ENCODE measurements around the gene TMEM41A. TPM values are rescaled to one million over a fixed set of nuclear protein-coding genes. Genes with fewer than 3 reads are reported as not detected.

TMEM41A gene
- polyA plus RNA-seq, 1 donor from 2014 or later, result 12.9 TPM

DNA sequence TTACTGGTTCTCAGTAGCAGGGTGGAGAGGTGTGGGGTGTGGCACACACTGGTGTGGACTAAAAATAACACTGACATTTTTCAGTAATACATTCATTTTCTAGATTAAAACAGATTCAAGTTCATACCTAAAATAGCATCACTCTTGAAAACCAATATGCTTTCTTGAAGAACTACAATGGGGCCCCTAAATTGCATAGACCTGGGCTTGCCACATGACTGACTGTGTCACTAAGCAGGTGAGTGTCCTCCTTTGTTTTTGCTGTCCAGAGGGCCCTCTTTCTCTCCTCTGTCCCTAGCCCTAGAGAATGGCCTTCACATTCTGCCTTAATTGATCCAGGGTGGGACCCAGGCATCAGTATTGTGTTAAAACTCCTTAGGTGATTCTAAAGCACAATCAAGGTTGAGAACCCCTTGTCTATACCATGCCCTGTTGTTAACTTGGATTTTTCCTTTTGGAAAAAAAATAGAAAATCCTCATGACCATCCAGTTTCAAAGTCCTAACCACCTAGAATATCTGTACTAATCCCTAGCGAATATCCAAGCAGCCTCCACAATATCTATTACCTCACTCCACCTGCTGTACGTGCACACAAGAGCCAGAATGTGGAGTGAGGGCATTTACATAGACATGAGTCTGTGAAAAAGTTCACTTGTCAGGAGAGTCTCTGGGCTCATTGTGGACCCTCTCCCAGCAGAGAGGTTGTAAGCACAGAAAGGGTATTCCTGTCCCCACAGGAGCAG lies 18.7 kb upstream of the TMEM41A start (continued):
- no peak for TF ChIP-seq TAF1 (IDR thresholded peaks at IDR 0.05; ENCODE audit: low read depth)
- no peak for TF ChIP-seq MXI1 (conservative IDR thresholded peaks at IDR 0.05; ENCODE audit: poor library complexity, severe bottlenecking)

DNA sequence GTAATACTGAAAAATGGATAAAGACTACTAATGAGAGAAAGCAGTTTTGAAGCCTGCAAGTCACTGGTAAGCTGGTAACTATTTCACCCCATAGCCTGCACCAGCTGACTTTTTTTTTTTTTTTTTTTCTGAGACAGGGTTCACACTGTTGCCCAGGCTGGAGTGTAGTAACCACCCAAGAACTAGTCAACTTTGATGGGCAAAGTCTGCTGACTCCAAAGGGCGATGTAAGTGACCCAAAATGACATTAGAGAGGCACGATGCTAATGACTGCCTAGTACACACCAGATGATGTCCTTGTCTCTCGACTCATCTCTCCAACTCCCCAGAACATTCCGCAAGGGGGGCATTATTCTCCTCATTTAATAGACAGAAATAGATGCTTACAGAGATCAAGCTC lies 12.9 kb upstream of the TMEM41A start:
- Histone ChIP-seq H3K9me2 (ENCODE audit: insufficient read depth, low read length) (no peaks in the 10 kb centered on the region), H3F3A (ENCODE audit: insufficient read depth, low read length, poor library complexity, severe bottlenecking) (no peaks in the 10 kb centered on the region), H3K36me3 (ENCODE audit: insufficient read depth, low read length) (no peaks in the 10 kb centered on the region), H3K27ac (ENCODE audit: low read length) (no peak overlapping the region), H3K9ac (ENCODE audit: low read length) (no peak overlapping the region), H3K4me3 (ENCODE audit: low read length) (no peak overlapping the region), H3K9me3 (ENCODE audit: low read length) (no peaks in the 10 kb centered on the region), H4K20me1 (ENCODE audit: insufficient read depth) (no peaks in the 10 kb centered on the region), H3K27me3 (ENCODE audit: insufficient read depth, low read depth, low read length) (no peaks in the 10 kb centered on the region), H2AFZ (ENCODE audit: low read depth, low read length) (no peak overlapping the region), H3K79me2 (replicated peaks; ENCODE audit: insufficient read depth, low read length) (no peaks in the 10 kb centered on the region), H3K4me2 (ENCODE audit: low read length) (no peak overlapping the region)
- no peak for TF ChIP-seq EZH2 (IDR thresholded peaks at IDR 0.05; ENCODE audit: borderline replicate concordance, insufficient read depth, low read length, poor library complexity, severe bottlenecking)
- no peak for TF ChIP-seq TAF1 (IDR thresholded peaks at IDR 0.05; ENCODE audit: low read depth)
- no peak for TF ChIP-seq POLR2AphosphoS5 (IDR thresholded peaks at IDR 0.05)
- no peak for TF ChIP-seq EP300 (conservative IDR thresholded peaks at IDR 0.05; ENCODE audit: poor library complexity, severe bottlenecking)
- TF ChIP-seq, protein P1, sequence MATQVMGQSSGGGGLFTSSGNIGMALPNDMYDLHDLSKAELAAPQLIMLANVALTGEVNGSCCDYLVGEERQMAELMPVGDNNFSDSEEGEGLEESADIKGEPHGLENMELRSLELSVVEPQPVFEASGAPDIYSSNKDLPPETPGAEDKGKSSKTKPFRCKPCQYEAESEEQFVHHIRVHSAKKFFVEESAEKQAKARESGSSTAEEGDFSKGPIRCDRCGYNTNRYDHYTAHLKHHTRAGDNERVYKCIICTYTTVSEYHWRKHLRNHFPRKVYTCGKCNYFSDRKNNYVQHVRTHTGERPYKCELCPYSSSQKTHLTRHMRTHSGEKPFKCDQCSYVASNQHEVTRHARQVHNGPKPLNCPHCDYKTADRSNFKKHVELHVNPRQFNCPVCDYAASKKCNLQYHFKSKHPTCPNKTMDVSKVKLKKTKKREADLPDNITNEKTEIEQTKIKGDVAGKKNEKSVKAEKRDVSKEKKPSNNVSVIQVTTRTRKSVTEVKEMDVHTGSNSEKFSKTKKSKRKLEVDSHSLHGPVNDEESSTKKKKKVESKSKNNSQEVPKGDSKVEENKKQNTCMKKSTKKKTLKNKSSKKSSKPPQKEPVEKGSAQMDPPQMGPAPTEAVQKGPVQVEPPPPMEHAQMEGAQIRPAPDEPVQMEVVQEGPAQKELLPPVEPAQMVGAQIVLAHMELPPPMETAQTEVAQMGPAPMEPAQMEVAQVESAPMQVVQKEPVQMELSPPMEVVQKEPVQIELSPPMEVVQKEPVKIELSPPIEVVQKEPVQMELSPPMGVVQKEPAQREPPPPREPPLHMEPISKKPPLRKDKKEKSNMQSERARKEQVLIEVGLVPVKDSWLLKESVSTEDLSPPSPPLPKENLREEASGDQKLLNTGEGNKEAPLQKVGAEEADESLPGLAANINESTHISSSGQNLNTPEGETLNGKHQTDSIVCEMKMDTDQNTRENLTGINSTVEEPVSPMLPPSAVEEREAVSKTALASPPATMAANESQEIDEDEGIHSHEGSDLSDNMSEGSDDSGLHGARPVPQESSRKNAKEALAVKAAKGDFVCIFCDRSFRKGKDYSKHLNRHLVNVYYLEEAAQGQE (IDR thresholded peaks at IDR 0.05; ENCODE audit: borderline replicate concordance), result no peak
- no peak for TF ChIP-seq SMC3 (conservative IDR thresholded peaks at IDR 0.05; ENCODE audit: poor library complexity)
- TF ChIP-seq RAD21 (conservative IDR thresholded peaks at IDR 0.05), result no peak
- no peak for TF ChIP-seq MXI1 (conservative IDR thresholded peaks at IDR 0.05; ENCODE audit: poor library complexity, severe bottlenecking)
- TF ChIP-seq, protein P2, sequence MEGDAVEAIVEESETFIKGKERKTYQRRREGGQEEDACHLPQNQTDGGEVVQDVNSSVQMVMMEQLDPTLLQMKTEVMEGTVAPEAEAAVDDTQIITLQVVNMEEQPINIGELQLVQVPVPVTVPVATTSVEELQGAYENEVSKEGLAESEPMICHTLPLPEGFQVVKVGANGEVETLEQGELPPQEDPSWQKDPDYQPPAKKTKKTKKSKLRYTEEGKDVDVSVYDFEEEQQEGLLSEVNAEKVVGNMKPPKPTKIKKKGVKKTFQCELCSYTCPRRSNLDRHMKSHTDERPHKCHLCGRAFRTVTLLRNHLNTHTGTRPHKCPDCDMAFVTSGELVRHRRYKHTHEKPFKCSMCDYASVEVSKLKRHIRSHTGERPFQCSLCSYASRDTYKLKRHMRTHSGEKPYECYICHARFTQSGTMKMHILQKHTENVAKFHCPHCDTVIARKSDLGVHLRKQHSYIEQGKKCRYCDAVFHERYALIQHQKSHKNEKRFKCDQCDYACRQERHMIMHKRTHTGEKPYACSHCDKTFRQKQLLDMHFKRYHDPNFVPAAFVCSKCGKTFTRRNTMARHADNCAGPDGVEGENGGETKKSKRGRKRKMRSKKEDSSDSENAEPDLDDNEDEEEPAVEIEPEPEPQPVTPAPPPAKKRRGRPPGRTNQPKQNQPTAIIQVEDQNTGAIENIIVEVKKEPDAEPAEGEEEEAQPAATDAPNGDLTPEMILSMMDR (IDR thresholded peaks at IDR 0.05; ENCODE audit: poor library complexity, severe bottlenecking), result no peak

DNA sequence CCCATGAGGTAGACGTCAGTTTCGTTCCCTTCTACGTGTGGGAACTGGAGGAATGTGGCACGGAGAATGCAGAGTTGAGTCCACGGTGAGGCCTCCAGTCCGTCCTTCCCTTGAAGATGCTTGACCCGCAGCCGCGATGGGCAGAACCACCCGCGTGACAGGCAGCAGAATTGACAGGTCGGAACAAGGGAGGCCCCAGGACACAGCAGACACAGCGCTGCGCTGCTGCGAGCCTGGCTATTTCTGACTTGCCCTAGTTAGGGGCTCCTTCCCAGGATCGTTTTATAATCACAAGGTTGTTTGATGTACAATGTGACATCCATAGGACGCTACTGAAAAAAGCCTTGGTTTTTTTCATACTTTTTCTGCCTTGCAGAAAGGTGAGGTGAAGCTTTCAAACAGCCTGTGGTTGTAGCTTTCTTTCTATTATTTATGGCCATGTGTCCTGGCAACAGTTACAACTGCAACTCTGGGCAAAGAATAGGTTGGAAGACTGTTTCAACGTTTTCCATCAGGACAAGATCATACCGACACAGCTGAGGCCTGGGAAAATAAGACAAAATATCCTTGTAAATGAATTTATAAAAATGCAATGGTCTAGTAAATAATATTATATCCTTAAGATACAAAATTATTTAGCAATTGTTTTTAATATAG lies 9.6 kb upstream of the TMEM41A start:
- Histone ChIP-seq H3K9me2 (ENCODE audit: insufficient read depth, low read length) (no peaks in the 10 kb centered on the region), H3K36me3 (ENCODE audit: insufficient read depth, low read length) (no peaks in the 10 kb centered on the region), H3F3A (ENCODE audit: insufficient read depth, low read length, poor library complexity, severe bottlenecking) (no peaks in the 10 kb centered on the region), H3K9ac (ENCODE audit: low read length) (no peak overlapping the region), H3K9me3 (ENCODE audit: low read length) (no peaks in the 10 kb centered on the region), H3K27me3 (ENCODE audit: insufficient read depth, low read depth, low read length) (no peaks in the 10 kb centered on the region), H3K4me2 (ENCODE audit: low read length) (no peak overlapping the region), H3K4me3 (ENCODE audit: low read length) (no peak overlapping the region), H3K79me2 (replicated peaks; ENCODE audit: insufficient read depth, low read length) (no peaks in the 10 kb centered on the region), H4K20me1 (ENCODE audit: insufficient read depth) (no peaks in the 10 kb centered on the region), H3K27ac (ENCODE audit: low read length) (no peak overlapping the region), H2AFZ (ENCODE audit: low read depth, low read length) (no peak overlapping the region)
- TF ChIP-seq SMC3 (conservative IDR thresholded peaks at IDR 0.05; ENCODE audit: poor library complexity) (no peak), EZH2 (IDR thresholded peaks at IDR 0.05; ENCODE audit: borderline replicate concordance, insufficient read depth, low read length, poor library complexity, severe bottlenecking) (no peak), POLR2AphosphoS5 (IDR thresholded peaks at IDR 0.05) (no peak), MXI1 (conservative IDR thresholded peaks at IDR 0.05; ENCODE audit: poor library complexity, severe bottlenecking) (no peak), RAD21 (conservative IDR thresholded peaks at IDR 0.05) (no peak), EP300 (conservative IDR thresholded peaks at IDR 0.05; ENCODE audit: poor library complexity, severe bottlenecking) (no peak)
- TF ChIP-seq, protein P1 (IDR thresholded peaks at IDR 0.05; ENCODE audit: borderline replicate concordance), result no peak
